Body of pancreas (tissue), 4 donors: ENCODE data around the gene IQSEC2.

Experiments
- CTCF ChIP-seq, 7 experiments: fragments of 450-650 bp in 4 of 7; fragments of 200-600 bp in 3 of 7; sonication (generic) in 3 of 7; IDR thresholded peaks; one replicate each; pipeline ENCODE4 v1.5.1; 2016 to 2019; ENCODE audit warnings: antibody characterized with exemption in 7 of 7
- POLR2A ChIP-seq, 3 donors: fragments of 450-650 bp; IDR thresholded peaks; one replicate each; pipeline ENCODE4 v1.6.1; 2016; ENCODE audit warnings: antibody characterized with exemption in 3 of 3, mild to moderate bottlenecking in 2 of 3

DNA sequence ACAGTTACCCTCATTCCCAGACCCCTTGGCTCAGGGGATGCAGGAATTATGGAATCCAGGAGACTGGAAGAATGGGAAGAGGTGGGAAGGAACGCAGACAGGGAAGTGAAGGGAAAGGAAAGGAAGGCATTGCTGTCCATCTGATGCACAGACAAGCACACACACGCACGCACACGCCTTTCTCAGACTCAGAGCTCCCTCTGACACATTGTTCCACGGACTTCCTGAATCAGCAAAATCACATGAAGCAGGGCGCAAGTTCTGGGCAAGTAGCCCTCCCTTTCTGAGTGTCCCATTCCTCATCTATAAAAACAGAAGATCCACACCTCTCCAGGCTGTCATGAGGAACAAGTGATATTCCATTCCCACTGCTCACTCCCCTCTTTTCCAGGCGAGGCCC is 13.2 kb downstream of the IQSEC2 start:
- no peak for TF ChIP-seq CTCF (IDR thresholded peaks at IDR 0.05)
- no peak for TF ChIP-seq POLR2A (IDR thresholded peaks at IDR 0.05)
